A673 (cell line): ENCODE data around the gene FCHSD2.

ENCODE experiments used
- CTCF ChIP-seq: fragments of 300-800, 200-600 bp; sonication (generic); conservative IDR thresholded peaks from 2 replicates; pipeline ENCODE4 v1.5.1; 2017; ENCODE audit warnings: low read depth, mild to moderate bottlenecking, antibody characterized with exemption, low read length, moderate library complexity, mixed read lengths
- EZH2 ChIP-seq: fragments of 200-600 bp; sonication (generic); IDR thresholded peaks from 2 replicates; pipeline ENCODE4 v1.6.1; 2017; ENCODE audit warnings: borderline replicate concordance, low read depth, mild to moderate bottlenecking, mixed read lengths, antibody characterized with exemption, low read length; ENCODE audit not compliant: poor library complexity, severe bottlenecking

- TF ChIP-seq CTCF, result no peak
- no peak for TF ChIP-seq EZH2
Observed at GRCh38 chr11:72856065-72856464, 286.1 kb downstream of the FCHSD2 start.
